Type B pancreatic cell (in vitro differentiated cells): ENCODE results near the gene ZNF80. TPM values are rescaled to one million over a fixed set of nuclear protein-coding genes. Genes with fewer than 3 reads are reported as not detected.

Source experiments
- DNase-seq: peaks from one replicate; pipeline ENCODE4 v3.0.0; 2021; ENCODE audit warnings: mixed read lengths; ENCODE audit not compliant: unreplicated experiment; ENCODE audit errors: extremely low spot score
- H3K27ac Mint-ChIP-seq: 2 replicates; pipeline ENCODE4 v1.8.0; 2021; ENCODE audit warnings: mild to moderate bottlenecking, mixed read lengths
- H3K27me3 Mint-ChIP-seq: 2 replicates; pipeline ENCODE4 v1.8.0; 2021; ENCODE audit warnings: mixed read lengths
- H3K36me3 Mint-ChIP-seq: 2 replicates; pipeline ENCODE4 v1.8.0; 2021; ENCODE audit warnings: mixed read lengths
- H3K4me1 Mint-ChIP-seq: one replicate; pipeline ENCODE4 v1.8.0; 2021; ENCODE audit warnings: mixed read lengths; ENCODE audit not compliant: unreplicated experiment
- H3K4me3 Mint-ChIP-seq: 2 replicates; pipeline ENCODE4 v1.8.0; 2021; ENCODE audit warnings: mild to moderate bottlenecking, mixed read lengths
- H3K9me3 Mint-ChIP-seq: 2 replicates; pipeline ENCODE4 v1.8.0; 2021; ENCODE audit warnings: mixed read lengths
- total RNA-seq: library from RNA; stranded (reverse); gene quantifications from 2 replicates; pipeline ENCODE4 v1.2.1, GENCODE V29; 2021; ENCODE audit warnings: low replicate concordance
- TF ChIP-seq, protein P1 (sequence below): fragments of 200-600 bp; sonication (generic); conservative IDR thresholded peaks from 2 replicates; pipeline ENCODE4 v1.5.0; 2021; ENCODE audit warnings: antibody characterized with exemption, mild to moderate bottlenecking

Gene ZNF80
- total RNA-seq, 1 donor from 2014 or later: not detected

DNA sequence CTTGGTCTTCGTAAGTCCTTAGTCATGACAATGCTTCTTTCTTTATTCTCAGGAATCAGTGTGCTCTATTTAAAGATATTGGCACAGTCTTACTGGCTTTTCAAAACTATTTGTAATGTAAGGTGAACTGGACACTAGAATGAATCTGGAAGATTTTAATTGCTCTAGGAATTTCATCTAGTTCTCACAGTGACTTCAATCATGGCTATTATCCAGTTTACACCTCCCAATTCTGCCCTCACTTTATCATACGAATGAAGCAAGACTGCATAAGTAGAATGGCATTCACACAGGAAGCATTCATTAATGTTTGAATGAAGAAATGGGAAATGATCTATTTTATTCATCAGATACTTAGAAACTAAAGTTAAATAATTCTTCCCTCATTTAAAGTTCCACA lies 31.8 kb downstream of the ZNF80 start:
- DNase-seq: no peak
- Mint-ChIP-seq H3K36me3 (no peaks in the 10 kb centered on the region), H3K4me3 (no peak overlapping the region), H3K27me3 (peaks cover 7% of the 10 kb centered on the region), H3K27ac (no peak overlapping the region), H3K4me1 (no peaks in the 10 kb centered on the region), H3K9me3 (no peaks in the 10 kb centered on the region)
- TF ChIP-seq, protein P1, sequence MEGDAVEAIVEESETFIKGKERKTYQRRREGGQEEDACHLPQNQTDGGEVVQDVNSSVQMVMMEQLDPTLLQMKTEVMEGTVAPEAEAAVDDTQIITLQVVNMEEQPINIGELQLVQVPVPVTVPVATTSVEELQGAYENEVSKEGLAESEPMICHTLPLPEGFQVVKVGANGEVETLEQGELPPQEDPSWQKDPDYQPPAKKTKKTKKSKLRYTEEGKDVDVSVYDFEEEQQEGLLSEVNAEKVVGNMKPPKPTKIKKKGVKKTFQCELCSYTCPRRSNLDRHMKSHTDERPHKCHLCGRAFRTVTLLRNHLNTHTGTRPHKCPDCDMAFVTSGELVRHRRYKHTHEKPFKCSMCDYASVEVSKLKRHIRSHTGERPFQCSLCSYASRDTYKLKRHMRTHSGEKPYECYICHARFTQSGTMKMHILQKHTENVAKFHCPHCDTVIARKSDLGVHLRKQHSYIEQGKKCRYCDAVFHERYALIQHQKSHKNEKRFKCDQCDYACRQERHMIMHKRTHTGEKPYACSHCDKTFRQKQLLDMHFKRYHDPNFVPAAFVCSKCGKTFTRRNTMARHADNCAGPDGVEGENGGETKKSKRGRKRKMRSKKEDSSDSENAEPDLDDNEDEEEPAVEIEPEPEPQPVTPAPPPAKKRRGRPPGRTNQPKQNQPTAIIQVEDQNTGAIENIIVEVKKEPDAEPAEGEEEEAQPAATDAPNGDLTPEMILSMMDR: no peak

DNA sequence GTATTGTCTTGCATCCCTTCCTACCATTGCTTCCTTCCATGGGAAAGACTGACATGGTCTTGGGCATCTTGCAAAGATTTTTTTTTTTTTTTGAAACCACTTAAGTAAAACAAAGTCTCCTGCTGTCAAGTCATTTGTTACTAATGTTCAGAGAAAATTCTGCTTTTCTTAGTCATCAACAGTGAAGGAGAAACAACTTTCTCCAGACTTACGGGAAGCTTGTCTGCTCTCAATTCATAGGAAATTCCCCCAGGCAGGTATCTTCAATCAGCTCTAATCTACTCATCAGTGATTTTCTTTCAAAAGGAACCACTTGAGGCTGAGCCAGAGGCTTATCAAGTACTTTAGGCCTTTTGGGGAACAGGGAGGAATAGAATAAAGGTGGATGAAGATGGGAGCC lies 42.6 kb downstream of the ZNF80 start:
- H3K4me3 Mint-ChIP-seq: no peak overlapping the region
- no peaks in the 10 kb centered on the region for H3K4me1 Mint-ChIP-seq
- TF ChIP-seq, protein P1: no peak
- no peaks in the 10 kb centered on the region for H3K36me3 Mint-ChIP-seq
- DNase-seq: no peak
- H3K9me3 Mint-ChIP-seq: no peaks in the 10 kb centered on the region
- H3K27me3 Mint-ChIP-seq: no peaks in the 10 kb centered on the region
- H3K27ac Mint-ChIP-seq: no peak overlapping the region

DNA sequence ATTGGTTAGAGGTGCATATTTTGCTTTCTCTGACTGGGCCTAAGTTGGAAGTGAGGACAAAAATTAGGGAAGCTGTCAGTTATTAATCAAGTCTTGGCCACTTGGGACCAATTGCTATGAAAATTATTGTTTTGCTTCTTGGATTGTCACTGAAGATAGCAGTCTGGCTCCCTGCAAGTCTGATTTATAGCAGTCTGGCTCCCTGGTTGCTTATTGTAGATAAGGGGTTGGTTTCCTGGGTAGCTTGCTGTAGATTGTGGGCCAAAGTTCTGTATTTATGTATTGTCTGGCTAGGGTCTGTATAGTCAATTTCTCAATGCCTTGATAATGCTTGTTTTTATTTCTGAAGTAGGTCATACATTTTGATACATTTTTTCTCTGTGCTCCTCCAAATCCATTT lies 45.2 kb downstream of the ZNF80 start:
- TF ChIP-seq, protein P1: no peak
- DNase-seq: no peak
- Mint-ChIP-seq H3K36me3 (no peaks in the 10 kb centered on the region), H3K9me3 (no peaks in the 10 kb centered on the region), H3K4me3 (no peak overlapping the region), H3K27ac (no peak overlapping the region), H3K4me1 (no peaks in the 10 kb centered on the region), H3K27me3 (no peaks in the 10 kb centered on the region)

DNA sequence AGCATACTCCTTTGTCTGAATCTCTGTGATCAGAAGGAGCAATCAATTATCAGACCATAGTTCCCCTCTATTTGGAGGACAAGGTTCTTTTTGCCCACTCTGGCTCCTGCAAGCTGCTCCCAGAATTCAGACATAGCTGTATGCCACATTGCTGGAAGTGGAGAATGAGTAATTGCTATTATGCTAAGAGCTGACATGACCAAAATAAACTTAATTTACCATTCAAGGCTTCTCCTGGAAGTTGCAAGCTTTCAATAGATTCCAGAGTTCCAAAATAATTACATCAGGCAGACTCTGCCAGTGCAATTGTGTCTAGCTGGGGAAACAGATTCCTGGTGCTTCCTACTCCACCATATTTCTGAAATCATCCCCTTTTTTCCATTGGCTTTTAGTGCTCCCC lies 50.9 kb downstream of the ZNF80 start:
- no peaks in the 10 kb centered on the region for H3K4me1 Mint-ChIP-seq
- TF ChIP-seq, protein P1: no peak
- peaks cover 3% of the 10 kb centered on the region for H3K27me3 Mint-ChIP-seq
- no peak overlapping the region for H3K27ac Mint-ChIP-seq
- H3K4me3 Mint-ChIP-seq: no peak overlapping the region
- no peak for DNase-seq
- no peaks in the 10 kb centered on the region for H3K36me3 Mint-ChIP-seq
- no peaks in the 10 kb centered on the region for H3K9me3 Mint-ChIP-seq

Other genes starting within 250 kb of the ZNF80 start
- gene CCDC191, start 181.1 kb downstream of the ZNF80 start, total RNA-seq: 4.7 and 8.4 TPM in 2 replicates
- 35.0 and 36.6 TPM in 2 replicates for gene QTRT2, start 180.8 kb downstream of the ZNF80 start, total RNA-seq
- not detected in 2 replicates for gene DRD3, start 58.5 kb downstream of the ZNF80 start, total RNA-seq
- not detected in 2 replicates for gene TIGIT, start 56.5 kb upstream of the ZNF80 start, total RNA-seq